ENCODE results near the gene TRIM67. TPM values are rescaled to one million over a fixed set of nuclear protein-coding genes. Genes with fewer than 3 reads are reported as not detected.

TRIM67 gene
- total RNA-seq, 1 donor from 2014 or later, result 0.32 TPM

GRCh38 chr1:231214918-231215680 lies 53.2 kb downstream of the TRIM67 start:
- no peak for TF ChIP-seq CTCF (IDR thresholded peaks at IDR 0.05)
- Mint-ChIP-seq H3K27me3 (ENCODE audit: unreplicated experiment) (peaks cover 22% of the 10 kb centered on the region), H3K4me1 (ENCODE audit: unreplicated experiment) (peaks cover 6% of the 10 kb centered on the region), H3K36me3 (ENCODE audit: unreplicated experiment) (no peaks in the 10 kb centered on the region), H3K9me3 (ENCODE audit: unreplicated experiment) (no peaks in the 10 kb centered on the region), H3K4me3 (ENCODE audit: unreplicated experiment) (no peak overlapping the region), H3K27ac (ENCODE audit: unreplicated experiment) (no peak overlapping the region)
- DNase-seq (ENCODE audit: extremely low spot score, unreplicated experiment), result no peak

GRCh38 chr1:231215681-231216385 lies 54.0 kb downstream of the TRIM67 start:
- TF ChIP-seq CTCF (IDR thresholded peaks at IDR 0.05), result no peak
- no peak overlapping the region for H3K27ac Mint-ChIP-seq (ENCODE audit: unreplicated experiment)
- H3K9me3 Mint-ChIP-seq (ENCODE audit: unreplicated experiment), result no peaks in the 10 kb centered on the region
- H3K27me3 Mint-ChIP-seq (ENCODE audit: unreplicated experiment), result peaks cover 22% of the 10 kb centered on the region
- no peaks in the 10 kb centered on the region for H3K36me3 Mint-ChIP-seq (ENCODE audit: unreplicated experiment)
- H3K4me3 Mint-ChIP-seq (ENCODE audit: unreplicated experiment), result no peak overlapping the region
- peaks cover 6% of the 10 kb centered on the region for H3K4me1 Mint-ChIP-seq (ENCODE audit: unreplicated experiment)
- no peak for DNase-seq (ENCODE audit: extremely low spot score, unreplicated experiment)

- H3K36me3 Mint-ChIP-seq (ENCODE audit: unreplicated experiment), result no peaks in the 10 kb centered on the region
- peaks cover 22% of the 10 kb centered on the region for H3K27me3 Mint-ChIP-seq (ENCODE audit: unreplicated experiment)
- peaks cover 2% of the 10 kb centered on the region for H3K4me1 Mint-ChIP-seq (ENCODE audit: unreplicated experiment)
Observed at GRCh38 chr1:231216498-231216897, 54.6 kb downstream of the TRIM67 start.

GRCh38 chr1:231217056-231217455 lies 55.2 kb downstream of the TRIM67 start:
- H3K27me3 Mint-ChIP-seq (ENCODE audit: unreplicated experiment), result peaks cover 22% of the 10 kb centered on the region
- DNase-seq (ENCODE audit: extremely low spot score, unreplicated experiment), result no peak
- no peaks in the 10 kb centered on the region for H3K36me3 Mint-ChIP-seq (ENCODE audit: unreplicated experiment)
- TF ChIP-seq CTCF (IDR thresholded peaks at IDR 0.05), result no peak
- H3K9me3 Mint-ChIP-seq (ENCODE audit: unreplicated experiment), result no peaks in the 10 kb centered on the region
- no peak overlapping the region for H3K4me3 Mint-ChIP-seq (ENCODE audit: unreplicated experiment)
- H3K27ac Mint-ChIP-seq (ENCODE audit: unreplicated experiment), result no peak overlapping the region
- H3K4me1 Mint-ChIP-seq (ENCODE audit: unreplicated experiment), result peaks cover 2% of the 10 kb centered on the region

More at GRCh38 chr1:231216498-231216897, 54.6 kb downstream of the TRIM67 start:
- TF ChIP-seq CTCF (IDR thresholded peaks at IDR 0.05), result no peak
- no peak overlapping the region for H3K4me3 Mint-ChIP-seq (ENCODE audit: unreplicated experiment)
- no peaks in the 10 kb centered on the region for H3K9me3 Mint-ChIP-seq (ENCODE audit: unreplicated experiment)
- no peak overlapping the region for H3K27ac Mint-ChIP-seq (ENCODE audit: unreplicated experiment)
- DNase-seq (ENCODE audit: extremely low spot score, unreplicated experiment), result no peak

GRCh38 chr1:231218078-231218477 lies 56.2 kb downstream of the TRIM67 start:
- DNase-seq (ENCODE audit: extremely low spot score, unreplicated experiment), result no peak
- H3K27me3 Mint-ChIP-seq (ENCODE audit: unreplicated experiment), result peaks cover 14% of the 10 kb centered on the region
- peaks cover 2% of the 10 kb centered on the region for H3K4me1 Mint-ChIP-seq (ENCODE audit: unreplicated experiment)
- H3K9me3 Mint-ChIP-seq (ENCODE audit: unreplicated experiment), result no peaks in the 10 kb centered on the region
- no peak overlapping the region for H3K4me3 Mint-ChIP-seq (ENCODE audit: unreplicated experiment)
- no peak for TF ChIP-seq CTCF (IDR thresholded peaks at IDR 0.05)
- no peak overlapping the region for H3K27ac Mint-ChIP-seq (ENCODE audit: unreplicated experiment)
- H3K36me3 Mint-ChIP-seq (ENCODE audit: unreplicated experiment), result no peaks in the 10 kb centered on the region

All from osteocyte (in vitro differentiated cells).